MCF 10A (cell line): ENCODE data around the gene LINGO1. TPM values are rescaled to one million over a fixed set of nuclear protein-coding genes. Genes with fewer than 3 reads are reported as not detected.

Experiments
- BruUV-seq: library from RNA; stranded (reverse); fragments of 400-500 nt; replicated peaks from 2 replicates; lab custom pipeline; 2021; lab: Mats Ljungman, UMichigan
- CTCF ChIA-PET: fragments of 300-600 bp; sonication (Branson Sonifier 250); formaldehyde crosslinking; extraction: SDS; loops from one replicate; lab custom pipeline; 2021; ENCODE audit warnings: antibody characterized with exemption, inconsistent platforms; lab: Yijun Ruan, JAX
- POLR2A ChIA-PET: fragments of 300-600, 350-650 bp; sonication (Branson Sonifier 250); formaldehyde crosslinking; extraction: SDS; loops from one replicate; lab custom pipeline; 2020; ENCODE audit warnings: antibody characterized with exemption, inconsistent platforms; lab: Yijun Ruan, JAX
- DNase-seq: peaks from one replicate; pipeline ENCODE4 v3.0.0-alpha.2; 2018; ENCODE audit not compliant: unreplicated experiment
- H3K27ac Mint-ChIP-seq: one replicate; pipeline ENCODE4 v1.8.0; 2022; ENCODE audit warnings: mild to moderate bottlenecking, low read depth, mixed read lengths; ENCODE audit not compliant: unreplicated experiment
- H3K27me3 Mint-ChIP-seq: one replicate; pipeline ENCODE4 v1.8.0; 2022; ENCODE audit warnings: mixed read lengths; ENCODE audit not compliant: insufficient read depth, unreplicated experiment
- H3K36me3 Mint-ChIP-seq: one replicate; pipeline ENCODE4 v1.8.0; 2022; ENCODE audit warnings: mild to moderate bottlenecking, moderate library complexity, mixed read lengths; ENCODE audit not compliant: insufficient read depth, unreplicated experiment
- H3K4me1 Mint-ChIP-seq: one replicate; pipeline ENCODE4 v1.8.0; 2022; ENCODE audit warnings: mixed read lengths; ENCODE audit not compliant: insufficient read depth, unreplicated experiment
- H3K4me3 Mint-ChIP-seq: one replicate; pipeline ENCODE4 v1.8.0; 2022; ENCODE audit warnings: mild to moderate bottlenecking, moderate library complexity, mixed read lengths; ENCODE audit not compliant: unreplicated experiment
- H3K9me3 Mint-ChIP-seq: one replicate; pipeline ENCODE4 v1.8.0; 2022; ENCODE audit warnings: mixed read lengths; ENCODE audit not compliant: unreplicated experiment
- intact Hi-C: fragments of 100-400 bp; cut with micrococcal nuclease; formaldehyde crosslinking; loops from 2 replicates; pipeline ENCODE4 v1.14.1; 2022
- total RNA-seq: library from RNA; stranded (reverse); gene quantifications from 2 replicates; pipeline ENCODE4 v1.2.3, GENCODE V29; 2022
- TF ChIP-seq, protein P1 (sequence below): fragments of 200-600 bp; IDR thresholded peaks from one replicate; pipeline ENCODE4 v1.8.0; 2022; ENCODE audit warnings: antibody characterized with exemption, mild to moderate bottlenecking; ENCODE audit not compliant: unreplicated experiment

The LINGO1 gene
- total RNA-seq, 1 experiment from 2014 or later: not detected

DNA sequence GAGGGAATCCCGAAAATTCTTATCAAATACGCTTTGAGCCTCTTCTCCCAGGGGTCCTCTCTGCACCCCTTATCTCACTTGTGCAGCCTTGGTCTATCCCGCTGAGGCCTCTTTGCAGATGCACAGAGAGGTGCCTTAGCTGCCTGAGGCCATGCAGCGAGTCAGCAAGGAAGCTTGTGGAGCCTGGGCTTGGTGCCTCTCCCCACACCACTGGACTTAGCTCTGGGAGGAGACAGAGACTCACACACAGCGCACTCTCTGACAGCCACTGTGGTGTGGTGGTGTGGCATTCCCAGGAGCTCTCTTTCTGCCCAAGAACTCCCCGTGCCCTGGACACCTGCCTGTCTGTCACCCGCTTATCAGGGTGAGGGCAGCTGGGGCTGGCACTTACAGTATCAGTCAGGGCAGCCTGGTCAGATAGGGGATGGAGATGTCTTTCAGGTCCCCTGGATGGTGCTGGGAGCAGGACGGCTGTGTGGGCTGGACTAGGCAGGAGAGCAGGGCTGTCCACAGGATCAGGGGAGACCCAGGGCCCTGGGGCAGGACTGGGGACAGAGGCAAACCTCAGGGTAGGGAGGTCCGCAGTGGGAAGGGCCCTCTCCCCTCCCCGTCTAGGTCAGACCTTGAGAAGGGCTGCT, 10.2 kb upstream of the LINGO1 start:
- ChIA-PET CTCF (interaction anchor here (0.6 to 2.5 kb wide), 6 partner anchors 8 to 547 kb away, joined by 3 to 19 read pairs (median 4); partner anchors contain the start of gene LINGO1), POLR2A (interaction anchor here (0.8 kb wide), 1 partner anchor 9 kb away, joined by 3 read pairs; no protein-coding TSS in a partner anchor)
- Mint-ChIP-seq H3K36me3 (no peaks in the 10 kb centered on the region), H3K27ac (no peak overlapping the region), H3K4me3 (no peak overlapping the region), H3K4me1 (no peaks in the 10 kb centered on the region), H3K9me3 (no peaks in the 10 kb centered on the region), H3K27me3 (peaks cover 38% of the 10 kb centered on the region)
- DNase-seq: no peak
- intact Hi-C loops: no loop called here
- BruUV-seq: no TSS peak
- TF ChIP-seq, protein P1, sequence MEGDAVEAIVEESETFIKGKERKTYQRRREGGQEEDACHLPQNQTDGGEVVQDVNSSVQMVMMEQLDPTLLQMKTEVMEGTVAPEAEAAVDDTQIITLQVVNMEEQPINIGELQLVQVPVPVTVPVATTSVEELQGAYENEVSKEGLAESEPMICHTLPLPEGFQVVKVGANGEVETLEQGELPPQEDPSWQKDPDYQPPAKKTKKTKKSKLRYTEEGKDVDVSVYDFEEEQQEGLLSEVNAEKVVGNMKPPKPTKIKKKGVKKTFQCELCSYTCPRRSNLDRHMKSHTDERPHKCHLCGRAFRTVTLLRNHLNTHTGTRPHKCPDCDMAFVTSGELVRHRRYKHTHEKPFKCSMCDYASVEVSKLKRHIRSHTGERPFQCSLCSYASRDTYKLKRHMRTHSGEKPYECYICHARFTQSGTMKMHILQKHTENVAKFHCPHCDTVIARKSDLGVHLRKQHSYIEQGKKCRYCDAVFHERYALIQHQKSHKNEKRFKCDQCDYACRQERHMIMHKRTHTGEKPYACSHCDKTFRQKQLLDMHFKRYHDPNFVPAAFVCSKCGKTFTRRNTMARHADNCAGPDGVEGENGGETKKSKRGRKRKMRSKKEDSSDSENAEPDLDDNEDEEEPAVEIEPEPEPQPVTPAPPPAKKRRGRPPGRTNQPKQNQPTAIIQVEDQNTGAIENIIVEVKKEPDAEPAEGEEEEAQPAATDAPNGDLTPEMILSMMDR: no peak

DNA sequence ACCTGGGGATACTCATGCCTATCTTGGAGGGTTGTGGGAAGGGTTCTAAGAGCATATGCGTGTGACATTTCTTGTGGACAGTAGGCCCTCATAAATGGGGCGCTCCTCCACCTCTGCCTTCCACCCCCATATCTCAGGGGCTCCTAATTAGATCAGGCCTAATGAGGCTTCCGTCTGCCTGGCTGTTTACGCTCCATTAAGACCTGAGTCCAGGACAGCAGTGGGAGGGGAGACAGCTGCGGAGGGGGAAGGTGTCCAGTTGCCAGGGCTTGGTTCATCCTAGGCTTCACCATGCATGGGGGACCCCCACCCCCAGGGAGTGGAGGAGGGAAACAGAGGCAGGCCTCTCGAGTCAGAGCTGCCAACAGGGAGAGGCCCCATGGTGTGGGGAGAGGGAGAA, 9.3 kb upstream of the LINGO1 start:
- no peaks in the 10 kb centered on the region for H3K36me3 Mint-ChIP-seq
- TF ChIP-seq, protein P1: no peak
- peaks cover 47% of the 10 kb centered on the region for H3K27me3 Mint-ChIP-seq
- DNase-seq: no peak
- H3K4me3 Mint-ChIP-seq: no peak overlapping the region
- no peaks in the 10 kb centered on the region for H3K4me1 Mint-ChIP-seq
- intact Hi-C loops: no loop called here
- H3K9me3 Mint-ChIP-seq: no peaks in the 10 kb centered on the region
- ChIA-PET CTCF (interaction anchor here (0.6 to 2.5 kb wide), 4 partner anchors 8 to 1177 kb away, joined by 3 to 19 read pairs (median 3); partner anchors contain the start of gene LINGO1), POLR2A (no interaction called here)
- no peak overlapping the region for H3K27ac Mint-ChIP-seq
- no TSS peak for BruUV-seq

DNA sequence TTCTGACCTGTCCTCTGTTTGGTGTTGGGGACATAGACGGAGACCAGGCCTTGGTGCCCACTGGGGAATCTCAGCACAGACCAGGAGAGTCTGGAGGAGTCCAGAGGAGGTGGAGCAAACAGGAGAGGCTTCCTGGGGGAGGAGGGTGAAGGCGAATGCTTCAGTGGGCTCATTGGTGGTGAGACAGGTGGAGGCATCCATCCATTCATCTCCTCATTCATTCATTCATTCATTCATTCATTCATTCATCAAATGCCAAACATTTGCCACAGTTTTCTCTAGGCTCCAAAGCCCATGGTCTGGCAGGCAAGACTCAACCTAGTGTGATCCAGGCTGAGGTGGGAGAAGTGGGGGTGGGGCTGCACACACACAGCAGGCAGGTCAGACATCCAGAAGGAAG, 7.9 kb upstream of the LINGO1 start:
- H3K4me3 Mint-ChIP-seq: no peak overlapping the region

DNA sequence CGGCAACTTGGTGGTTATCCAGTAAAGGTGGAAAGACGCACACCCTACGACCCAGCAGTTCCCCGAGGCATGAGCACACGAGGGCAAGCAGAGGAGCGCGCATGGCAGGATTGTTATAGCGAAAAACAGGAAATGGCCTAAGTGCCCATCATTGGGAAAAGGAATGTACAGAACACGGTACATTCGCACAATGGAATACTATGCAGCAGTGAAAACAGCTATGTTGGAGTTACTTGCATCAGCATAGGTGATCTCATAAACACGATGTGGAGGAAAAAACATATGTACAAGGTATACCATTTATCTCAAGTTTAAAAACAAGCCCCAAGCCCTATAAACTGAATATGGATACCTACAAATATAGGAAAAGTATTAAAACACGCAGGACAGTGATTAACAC, 6.7 kb upstream of the LINGO1 start:
- TF ChIP-seq, protein P1: no peak
- POLR2A ChIA-PET: interaction anchor here (0.7 kb wide), 1 partner anchor 616 kb away, joined by 3 read pairs; no protein-coding TSS in a partner anchor
- H3K27ac Mint-ChIP-seq: no peak overlapping the region
- no TSS peak for BruUV-seq
- intact Hi-C loops: no loop called here
- no peaks in the 10 kb centered on the region for H3K9me3 Mint-ChIP-seq
- CTCF ChIA-PET: interaction anchor here (0.5 to 1.7 kb wide), 2 partner anchors 182 to 210 kb away, joined by 4 to 7 read pairs; no protein-coding TSS in a partner anchor
- H3K4me3 Mint-ChIP-seq: no peak overlapping the region
- DNase-seq: no peak
- H3K27me3 Mint-ChIP-seq: peaks cover 66% of the 10 kb centered on the region
- peaks cover under 1% of the 10 kb centered on the region for H3K4me1 Mint-ChIP-seq
- no peaks in the 10 kb centered on the region for H3K36me3 Mint-ChIP-seq

More for the DNA sequence above, 7.9 kb upstream of the LINGO1 start:
- Mint-ChIP-seq H3K27ac (no peak overlapping the region), H3K4me1 (no peaks in the 10 kb centered on the region), H3K27me3 (peaks cover 59% of the 10 kb centered on the region), H3K36me3 (no peaks in the 10 kb centered on the region), H3K9me3 (no peaks in the 10 kb centered on the region)
- TF ChIP-seq, protein P1: no peak
- ChIA-PET POLR2A (no interaction called here), CTCF (interaction anchor here (0.6 to 1.0 kb wide), 2 partner anchors 12 to 326 kb away, joined by 3 read pairs; no protein-coding TSS in a partner anchor)
- intact Hi-C loops: no loop called here
- no TSS peak for BruUV-seq
- no peak for DNase-seq
